GM21390 (cell line): Measurements from ENCODE around the gene CACUL1.
"Not testable (repeated sequence)": the region's sequence is repeated elsewhere in the genome, so short reads cannot be mapped to it uniquely, and the experiment has no call there.

ENCODE experiments used
- ATAC-seq: cut with Tn5 transposase; IDR thresholded peaks from one replicate; pipeline ENCODE4 v1.9.1; 2021; ENCODE audit not compliant: unreplicated experiment

Gene CACUL1

DNA sequence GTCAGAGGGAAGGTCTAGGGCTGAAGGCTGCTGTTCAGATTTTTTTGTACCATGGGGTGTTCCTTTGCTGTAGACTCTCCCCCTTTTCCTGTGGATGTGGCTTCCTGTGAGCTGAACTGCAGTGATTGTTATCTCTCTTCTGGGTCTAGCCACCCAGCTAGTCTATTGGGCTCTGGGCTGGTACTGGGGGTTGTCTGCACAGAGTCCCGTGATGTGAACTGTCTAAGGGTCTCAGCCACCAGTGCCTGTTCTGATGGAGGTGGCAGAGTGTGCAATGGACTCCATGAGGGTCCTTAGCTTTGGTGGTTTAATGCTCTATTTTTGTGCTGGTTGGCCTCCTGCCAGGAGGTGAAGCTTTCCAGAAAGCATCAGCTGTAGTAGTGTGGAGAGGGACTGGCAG is 96.6 kb downstream of the CACUL1 start:
- not testable (repeated sequence) for ATAC-seq

DNA sequence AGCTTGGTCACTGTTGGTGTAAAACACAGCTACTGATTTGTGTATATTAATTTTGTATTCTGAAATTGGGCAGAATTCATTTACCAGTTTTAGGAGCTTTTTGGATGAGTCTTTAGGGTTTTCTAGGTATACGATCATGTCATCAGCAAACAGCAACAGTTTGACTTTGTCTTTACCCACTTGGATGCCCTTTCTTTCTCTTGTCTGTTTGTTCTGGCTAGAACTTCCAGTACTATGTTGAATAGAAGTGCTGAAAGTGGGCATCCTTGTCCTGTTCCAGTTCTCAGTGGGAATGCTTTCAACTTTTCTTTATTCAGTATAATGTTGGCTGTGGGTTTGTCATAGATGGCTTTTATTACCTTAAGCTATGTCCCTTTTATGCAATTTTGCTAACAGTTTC is 109.5 kb downstream of the CACUL1 start:
- ATAC-seq, result not testable (repeated sequence)

- no peak for ATAC-seq
Measured at GRCh38 chr10:118642228-118642627, 112.5 kb downstream of the CACUL1 start.

DNA sequence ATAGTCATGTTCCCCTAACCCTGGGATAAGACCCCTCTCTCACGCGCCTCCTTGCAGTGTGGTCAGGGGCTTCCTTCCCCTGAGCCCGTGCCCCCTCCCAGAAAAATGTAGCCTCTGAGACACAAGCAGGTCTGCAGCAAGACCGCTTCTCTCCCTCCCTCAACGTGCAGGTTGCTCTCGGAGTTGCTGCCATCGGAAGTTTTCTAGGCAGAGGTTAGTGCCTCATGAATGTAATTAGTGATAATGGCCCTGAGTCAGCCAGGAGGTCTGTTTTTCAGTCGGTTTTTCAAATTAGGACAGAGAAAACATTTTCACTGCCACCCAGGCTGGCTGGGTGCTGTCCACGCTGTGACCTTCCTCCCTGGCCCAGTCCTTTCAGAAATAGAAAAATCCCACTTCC is 116.1 kb downstream of the CACUL1 start:
- ATAC-seq, result no peak

DNA sequence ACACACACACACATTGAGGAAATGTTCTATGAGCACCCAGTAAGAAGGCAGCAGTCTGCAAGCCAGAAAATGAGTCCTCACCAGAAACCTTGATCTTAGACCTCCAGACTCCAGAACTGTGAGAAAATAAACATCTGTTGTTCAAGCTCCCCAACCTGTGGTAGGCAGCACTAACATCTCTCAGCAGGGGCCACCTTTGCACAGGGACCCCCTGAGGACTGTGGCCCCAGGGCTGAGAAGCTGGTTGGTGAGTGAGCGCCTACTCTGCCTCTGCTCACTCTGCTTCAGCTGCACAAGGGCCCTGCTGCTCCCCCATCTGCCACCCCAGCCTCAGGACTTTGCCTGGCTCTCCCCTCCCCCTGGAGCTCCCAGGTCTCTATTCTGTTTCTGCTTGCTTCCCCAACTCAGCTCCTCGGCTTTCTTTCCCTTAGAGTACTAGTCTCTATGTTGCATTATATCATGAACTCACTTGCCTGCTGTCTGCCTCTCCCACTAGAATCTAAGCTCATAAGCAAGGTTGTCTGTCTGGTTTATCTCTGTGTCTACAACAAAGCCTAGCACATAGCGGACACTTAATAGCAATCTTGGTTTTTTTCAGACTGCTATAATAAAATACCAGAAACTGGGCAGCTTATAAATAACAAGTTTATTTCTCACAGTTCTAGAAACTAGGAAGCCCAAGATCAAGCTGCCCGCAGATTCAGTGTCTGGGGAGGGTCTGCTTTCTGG is 118.9 kb downstream of the CACUL1 start:
- no peak for ATAC-seq

GRCh38 chr10:118633786-118634185 is 121.0 kb downstream of the CACUL1 start:
- no peak for ATAC-seq

DNA sequence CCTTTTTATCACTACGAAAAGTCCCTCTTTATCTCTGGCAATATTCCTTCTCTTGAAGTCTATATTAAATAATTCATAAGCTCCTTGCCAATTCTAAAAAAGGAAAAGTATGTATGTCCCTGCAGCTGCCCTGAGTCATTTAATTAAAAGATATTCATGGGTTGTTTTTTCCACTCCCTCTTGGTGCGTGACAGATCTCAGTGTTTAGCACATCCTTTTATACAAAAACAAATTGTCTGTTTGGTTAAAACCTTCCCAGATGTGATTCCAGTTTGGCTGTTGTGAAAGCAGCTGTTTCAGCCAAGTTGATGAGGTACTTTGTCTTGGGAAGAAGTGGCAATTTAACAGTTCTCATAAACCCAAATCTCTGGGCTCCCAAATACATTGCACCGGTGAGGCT is 125.6 kb downstream of the CACUL1 start:
- no peak for ATAC-seq

DNA sequence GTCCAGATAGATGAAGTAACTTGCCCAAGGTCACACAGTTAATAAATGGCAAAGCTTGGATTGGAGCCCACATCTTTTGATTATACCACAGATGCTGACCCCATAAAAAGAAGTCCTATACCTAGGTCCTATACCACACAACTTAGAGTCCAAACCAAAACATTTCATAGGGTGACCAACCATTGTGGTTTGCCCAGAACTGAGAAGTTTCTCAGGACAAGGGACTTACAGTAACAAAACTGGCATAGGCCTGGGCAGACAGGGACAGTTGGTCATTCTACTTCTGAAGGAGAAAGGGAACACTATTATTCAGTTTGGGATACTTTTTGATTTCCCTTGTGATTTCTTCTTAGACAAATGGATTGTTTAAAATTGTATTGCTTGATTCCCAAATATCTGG is 126.4 kb downstream of the CACUL1 start:
- no peak for ATAC-seq

DNA sequence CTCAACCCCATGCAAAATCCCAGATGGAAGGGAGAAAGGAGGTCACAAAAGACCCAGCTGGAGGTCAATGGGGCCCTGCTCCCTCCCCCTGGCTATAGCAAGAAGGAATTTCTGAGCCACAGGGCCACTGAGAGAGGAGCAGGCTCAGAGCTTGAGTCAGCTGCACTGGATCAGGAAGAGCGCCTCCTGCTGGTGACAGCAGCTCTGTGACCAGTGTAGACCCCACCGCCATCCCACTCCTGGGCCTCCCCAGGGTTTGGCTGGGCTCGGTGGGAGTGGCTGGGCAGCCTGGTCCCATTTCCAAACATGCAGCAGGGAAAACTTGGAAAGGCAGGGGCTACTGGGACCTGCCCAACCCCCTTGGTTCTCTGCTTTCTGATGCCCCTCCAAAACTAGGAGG is 127.8 kb downstream of the CACUL1 start:
- no peak for ATAC-seq
